GM12878 (cell line): ENCODE results near the gene ADAR. TPM values are rescaled to one million over a fixed set of nuclear protein-coding genes. Genes with fewer than 3 reads are reported as not detected.

Source experiments
- ATAC-seq: fragments of 200-7000 bp; cut with Tn5 transposase; 3 replicates; pipeline ENCODE4 v1.9.1; 2020; ENCODE audit warnings: mild to moderate bottlenecking, moderate library complexity
- BruUV-seq: library from RNA; stranded (reverse); fragments of 400-500 nt; replicated peaks from 2 replicates; lab custom pipeline; 2021; lab: Mats Ljungman, UMichigan
- CTCF ChIA-PET: fragments of 300-600 bp; sonication (Branson Sonifier 250); formaldehyde crosslinking; extraction: SDS; loops from one replicate; lab custom pipeline; 2021; ENCODE audit warnings: inconsistent platforms; lab: Yijun Ruan, JAX
- POLR2A ChIA-PET: fragments of 350-600 bp; formaldehyde crosslinking; extraction: SDS; loops from one replicate; lab custom pipeline; 2021; ENCODE audit warnings: inconsistent platforms; lab: Charles Lee
- RAD21 ChIA-PET: fragments of 300-600 bp; sonication (Branson Sonifier 250); formaldehyde crosslinking; loops from one replicate; lab custom pipeline; 2023; ENCODE audit warnings: antibody characterized with exemption; ENCODE audit not compliant: unreplicated experiment; lab: Charles Lee
- SMC1A ChIA-PET: fragments of 300-600 bp; sonication (Branson Sonifier 250); formaldehyde crosslinking; loops from one replicate; lab custom pipeline; 2023; ENCODE audit not compliant: unreplicated experiment, uncharacterized antibody; lab: Charles Lee
- DNase-seq: peaks from one replicate; pipeline ENCODE4 v3.0.0-alpha.2; 2011; ENCODE audit warnings: low read depth, low spot score
- FAIRE-seq: peaks from 3 replicates; lab custom pipeline; 2011; peaks lifted over from hg19 to GRCh38; lab: Jason Lieb, UNC
- H2AFZ ChIP-seq: 2 replicates; pipeline ENCODE4 v1.6.0; 2011; ENCODE audit warnings: low read depth, low read length, control low read depth; ENCODE audit not compliant: control insufficient read depth
- H3K27ac ChIP-seq: 2 replicates; pipeline ENCODE4 v1.5.1; 2011; ENCODE audit warnings: control low read depth; ENCODE audit not compliant: control insufficient read depth, insufficient read depth
- H3K27me3 ChIP-seq, 2 experiments: replicated peaks in 1 of 2; 2 replicates each; pipeline versions ENCODE4 v1.6.0 to v1.6.1; 2011; ENCODE audit warnings: low read length in 1 of 2; ENCODE audit not compliant: control insufficient read depth in 2 of 2, insufficient read depth in 2 of 2
- H3K36me3 ChIP-seq, 2 experiments: 2 replicates each; pipeline ENCODE4 v1.5.1; 2011; ENCODE audit warnings: low read length in 1 of 2; ENCODE audit not compliant: control insufficient read depth in 2 of 2, insufficient read depth in 2 of 2
- H3K4me1 ChIP-seq: 2 replicates; pipeline ENCODE4 v1.6.1; 2011; ENCODE audit warnings: mild to moderate bottlenecking, low read length, moderate library complexity, mixed read lengths; ENCODE audit not compliant: control insufficient read depth, insufficient read depth
- H3K4me2 ChIP-seq: 2 replicates; pipeline ENCODE4 v1.6.0; 2011; ENCODE audit warnings: control low read depth; ENCODE audit not compliant: control insufficient read depth, insufficient read depth
- H3K4me3 ChIP-seq: fragments of 200-600 bp; sonication (generic); 2 replicates; pipeline ENCODE4 v1.5.1; 2016
- H3K79me2 ChIP-seq: 2 replicates; pipeline ENCODE4 v1.6.0; 2011; ENCODE audit warnings: low read length; ENCODE audit not compliant: control insufficient read depth, insufficient read depth
- H3K9ac ChIP-seq: 2 replicates; pipeline ENCODE4 v1.8.0; 2011; ENCODE audit warnings: low read length, control low read depth, mixed read lengths; ENCODE audit not compliant: control insufficient read depth, insufficient read depth
- H3K9me3 ChIP-seq: replicated peaks from 3 replicates; pipeline ENCODE4 v1.5.1; 2011; ENCODE audit warnings: mild to moderate bottlenecking, low read length; ENCODE audit not compliant: control insufficient read depth, insufficient read depth
- H4K20me1 ChIP-seq: 2 replicates; pipeline ENCODE4 v1.6.0; 2011; ENCODE audit not compliant: control insufficient read depth, insufficient read depth
- ATF7 ChIP-seq: fragments of 450-650 bp; IDR thresholded peaks from 2 replicates; pipeline ENCODE4 v1.6.1; 2016; ENCODE audit warnings: low read depth, mild to moderate bottlenecking
- CBX5 ChIP-seq: sonication (generic); IDR thresholded peaks from 2 replicates; pipeline ENCODE4 v1.6.1; 2016; ENCODE audit warnings: low read depth, moderate library complexity, mild to moderate bottlenecking, inconsistent platforms
- CEBPB ChIP-seq, 2 experiments: fragments of 150-350 bp in 1 of 2; IDR thresholded peaks; 2 replicates each; pipeline ENCODE4 v1.6.1; 2012 to 2014; ENCODE audit warnings: low read depth in 2 of 2, low read length in 2 of 2, borderline replicate concordance in 1 of 2, inconsistent platforms in 1 of 2
- HDGF ChIP-seq: fragments of 450-650 bp; IDR thresholded peaks from 2 replicates; pipeline ENCODE4 v1.6.1; 2016; ENCODE audit warnings: antibody characterized with exemption
- LARP7 ChIP-seq: fragments of 450-650 bp; IDR thresholded peaks from 2 replicates; pipeline ENCODE4 v1.6.1; 2017; ENCODE audit warnings: mild to moderate bottlenecking
- NBN ChIP-seq: fragments of 450-650 bp; IDR thresholded peaks from 2 replicates; pipeline ENCODE4 v1.6.1; 2016
- NFIC ChIP-seq: IDR thresholded peaks from 2 replicates; pipeline ENCODE4 v1.6.1; 2012; ENCODE audit warnings: low read depth, mild to moderate bottlenecking, inconsistent platforms, low read length, moderate library complexity
- NR2C2 ChIP-seq: IDR thresholded peaks from 2 replicates; pipeline ENCODE4 v1.6.1; 2011; ENCODE audit warnings: borderline replicate concordance, low read depth; ENCODE audit not compliant: control insufficient read depth, insufficient read length
- POU2F2 ChIP-seq: IDR thresholded peaks from 3 replicates; pipeline ENCODE4 v1.6.1; 2011; ENCODE audit warnings: low read depth, mild to moderate bottlenecking, low read length, borderline replicate concordance
- RBBP5 ChIP-seq: fragments of 200-600 bp; sonication (generic); conservative IDR thresholded peaks from 2 replicates; pipeline ENCODE4 v1.6.1; 2016
- SMAD5 ChIP-seq: IDR thresholded peaks from 2 replicates; pipeline ENCODE4 v1.6.1; 2016; ENCODE audit warnings: antibody characterized with exemption, low read depth
- TAF1 ChIP-seq: IDR thresholded peaks from 2 replicates; pipeline ENCODE4 v1.6.1; 2011; ENCODE audit warnings: mild to moderate bottlenecking, low read depth, low read length, borderline replicate concordance
- TCF7 ChIP-seq: IDR thresholded peaks from 2 replicates; pipeline ENCODE4 v1.6.1; 2014; ENCODE audit warnings: antibody characterized with exemption, borderline replicate concordance
- ZNF384 ChIP-seq: IDR thresholded peaks from 2 replicates; pipeline ENCODE4 v1.6.1; 2012; ENCODE audit warnings: low read depth, mild to moderate bottlenecking, low read length, improper control_type of control experiment, borderline replicate concordance
- WGBS: methylation state at CpG from one replicate; pipeline ENCODE4 v1.1.6; 2016; ENCODE audit warnings: low lambda C conversion rate; ENCODE audit not compliant: insufficient replicate concordance, insufficient coverage; ENCODE audit errors: missing lambda C conversion rate; 5-methylcytosine and 5-hydroxymethylcytosine counted together
- in situ Hi-C: fragments of 300-500 bp; cut with MboI; formaldehyde crosslinking; loops from 9 replicates; pipeline ENCODE4 v1.14.3; 2018; ENCODE audit warnings: mixed read lengths
- intact Hi-C: fragments of 100-400 bp; cut with micrococcal nuclease; formaldehyde crosslinking; loops from one replicate; pipeline ENCODE4 v1.14.2; 2022; ENCODE audit not compliant: unreplicated experiment
- polyA plus RNA-seq, 11 experiments: library from polyadenylated mRNA; depleted of rRNA in 4 of 11; unstranded in 6 of 11; stranded (reverse) in 5 of 11; fragments of >200 nt; fragmentation: Nextera tagmentation in 4 of 11; fragmentation: Illumina TruSeq in 1 of 11; extraction: Ambion mirVana in 4 of 11; extraction: Trizol in 1 of 11; gene quantifications; 1 replicate in 1 of 11; 2 replicates in 10 of 11; pipeline versions ENCODE4 v1.2.1 to v1.2.3, GENCODE V29; 2011 to 2016; ENCODE audit warnings: inconsistent platforms in 2 of 11, missing spikeins in 2 of 11, low read depth in 1 of 11
- total RNA-seq, 4 experiments: library from RNA; depleted of rRNA in 3 of 4; stranded (reverse); fragments of >200 nt in 3 of 4; fragmentation: Illumina TruSeq in 1 of 4; extraction: Trizol in 1 of 4; gene quantifications; 2 replicates each; pipeline versions ENCODE4 v1.2.1 to v1.2.3, GENCODE V29; 2013 to 2021
- TF ChIP-seq, protein P1 (sequence below): fragments of 450-650 bp; formaldehyde crosslinking; IDR thresholded peaks from 2 replicates; pipeline ENCODE4 v1.5.0; 2022; ENCODE audit warnings: mild to moderate bottlenecking, missing genetic modification characterization
- TF ChIP-seq, protein P2 (sequence below): fragments of 450-650 bp; IDR thresholded peaks from 2 replicates; pipeline ENCODE4 v1.6.1; 2017; ENCODE audit warnings: mild to moderate bottlenecking, low read depth, inconsistent platforms; ENCODE audit not compliant: poor library complexity, severe bottlenecking

ADAR gene
- total and polyA plus RNA-seq, 10 of the 15 experiments (the other 5 are each of a cell fraction or from before 2014, with no cell fraction given): 55.5 to 413 (median 176) TPM

- Histone ChIP-seq H3K4me3 (peak overlapping the region; percentile 80), H3K4me2 (peak overlapping the region; percentile 88), H2AFZ (no peak overlapping the region), H3K27me3 (no peaks in the 10 kb centered on the region), H3K27ac (peak overlapping the region; percentile 100), H3K9ac (peak overlapping the region; percentile 96), H4K20me1 (peaks cover 14% of the 10 kb centered on the region; the same call in 1 of the 2 replicates), H3K4me1 (peaks cover 44% of the 10 kb centered on the region), H3K79me2 (peaks cover 88% of the 10 kb centered on the region), H3K9me3 (no peaks in the 10 kb centered on the region), H3K36me3 (peaks cover 0 to 19% of the 10 kb centered on the region in 2 experiments; a peak in 2 of 4 replicates)
- CTCF ChIA-PET: interaction anchor here (0.9 to 1.8 kb wide), 3 partner anchors 14 to 49 kb away, joined by 4 to 5 read pairs (median 4); no protein-coding TSS in a partner anchor
- FAIRE-seq (no peak), DNase-seq (no peak), ATAC-seq (peak; percentile 35)
- TSS peak; percentile 88 for BruUV-seq
- SMC1A ChIA-PET: interaction anchor here (1.3 to 3.7 kb wide), 5 partner anchors 10 to 258 kb away, joined by 4 to 28 read pairs (median 7); no protein-coding TSS in a partner anchor
- WGBS: 4% methylated on average over 29 of the region's 37 CpGs
- in situ Hi-C loops: no loop called here
- POLR2A ChIA-PET: interaction anchor here (0.6 to 2.5 kb wide), 12 partner anchors 10 to 649 kb away, joined by 3 to 12 read pairs (median 4); partner anchors contain the start of gene KCNN3
- RAD21 ChIA-PET: interaction anchor here (0.6 to 1.2 kb wide), 4 partner anchors 10 to 922 kb away, joined by 3 read pairs; no protein-coding TSS in a partner anchor
- intact Hi-C loops: loop anchor here (2.0 to 5.0 kb wide), 3 partner anchors 14 to 259 kb away; partner anchors contain the start of gene UBE2Q1
- no peak for TF ChIP-seq LARP7
- TF ChIP-seq NBN: 0 out of 2 replicates have a peak, but pooled peaks have one; percentile 70
- TF ChIP-seq RBBP5: no peak
- TF ChIP-seq, protein P1, sequence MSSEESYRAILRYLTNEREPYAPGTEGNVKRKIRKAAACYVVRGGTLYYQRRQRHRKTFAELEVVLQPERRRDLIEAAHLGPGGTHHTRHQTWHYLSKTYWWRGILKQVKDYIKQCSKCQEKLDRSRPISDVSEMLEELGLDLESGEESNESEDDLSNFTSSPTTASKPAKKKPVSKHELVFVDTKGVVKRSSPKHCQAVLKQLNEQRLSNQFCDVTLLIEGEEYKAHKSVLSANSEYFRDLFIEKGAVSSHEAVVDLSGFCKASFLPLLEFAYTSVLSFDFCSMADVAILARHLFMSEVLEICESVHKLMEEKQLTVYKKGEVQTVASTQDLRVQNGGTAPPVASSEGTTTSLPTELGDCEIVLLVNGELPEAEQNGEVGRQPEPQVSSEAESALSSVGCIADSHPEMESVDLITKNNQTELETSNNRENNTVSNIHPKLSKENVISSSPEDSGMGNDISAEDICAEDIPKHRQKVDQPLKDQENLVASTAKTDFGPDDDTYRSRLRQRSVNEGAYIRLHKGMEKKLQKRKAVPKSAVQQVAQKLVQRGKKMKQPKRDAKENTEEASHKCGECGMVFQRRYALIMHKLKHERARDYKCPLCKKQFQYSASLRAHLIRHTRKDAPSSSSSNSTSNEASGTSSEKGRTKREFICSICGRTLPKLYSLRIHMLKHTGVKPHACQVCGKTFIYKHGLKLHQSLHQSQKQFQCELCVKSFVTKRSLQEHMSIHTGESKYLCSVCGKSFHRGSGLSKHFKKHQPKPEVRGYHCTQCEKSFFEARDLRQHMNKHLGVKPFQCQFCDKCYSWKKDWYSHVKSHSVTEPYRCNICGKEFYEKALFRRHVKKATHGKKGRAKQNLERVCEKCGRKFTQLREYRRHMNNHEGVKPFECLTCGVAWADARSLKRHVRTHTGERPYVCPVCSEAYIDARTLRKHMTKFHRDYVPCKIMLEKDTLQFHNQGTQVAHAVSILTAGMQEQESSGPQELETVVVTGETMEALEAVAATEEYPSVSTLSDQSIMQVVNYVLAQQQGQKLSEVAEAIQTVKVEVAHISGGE: no peak
- TF ChIP-seq CBX5: peak; percentile 11; the same call in 1 of the 2 replicates
- no peak for TF ChIP-seq NR2C2
- TF ChIP-seq TAF1: 0 out of 2 replicates have a peak, but pooled peaks have one; percentile 0
- TF ChIP-seq CEBPB (IDR thresholded peaks at IDR 0.05; ENCODE audit: borderline replicate concordance in 1 of 2, low read depth in 2 of 2, low read length in 2 of 2): no peak
- TF ChIP-seq ZNF384: peak; percentile 58
- no peak for TF ChIP-seq SMAD5
- TF ChIP-seq, protein P2, sequence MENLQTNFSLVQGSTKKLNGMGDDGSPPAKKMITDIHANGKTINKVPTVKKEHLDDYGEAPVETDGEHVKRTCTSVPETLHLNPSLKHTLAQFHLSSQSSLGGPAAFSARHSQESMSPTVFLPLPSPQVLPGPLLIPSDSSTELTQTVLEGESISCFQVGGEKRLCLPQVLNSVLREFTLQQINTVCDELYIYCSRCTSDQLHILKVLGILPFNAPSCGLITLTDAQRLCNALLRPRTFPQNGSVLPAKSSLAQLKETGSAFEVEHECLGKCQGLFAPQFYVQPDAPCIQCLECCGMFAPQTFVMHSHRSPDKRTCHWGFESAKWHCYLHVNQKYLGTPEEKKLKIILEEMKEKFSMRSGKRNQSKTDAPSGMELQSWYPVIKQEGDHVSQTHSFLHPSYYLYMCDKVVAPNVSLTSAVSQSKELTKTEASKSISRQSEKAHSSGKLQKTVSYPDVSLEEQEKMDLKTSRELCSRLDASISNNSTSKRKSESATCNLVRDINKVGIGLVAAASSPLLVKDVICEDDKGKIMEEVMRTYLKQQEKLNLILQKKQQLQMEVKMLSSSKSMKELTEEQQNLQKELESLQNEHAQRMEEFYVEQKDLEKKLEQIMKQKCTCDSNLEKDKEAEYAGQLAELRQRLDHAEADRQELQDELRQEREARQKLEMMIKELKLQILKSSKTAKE: peak; percentile 12
- TF ChIP-seq HDGF: peak; percentile 10; the same call in 1 of the 2 replicates
- TF ChIP-seq ATF7: peak; percentile 34; the same call in 1 of the 2 replicates
- TF ChIP-seq TCF7: 0 out of 2 replicates have a peak, but pooled peaks have one; percentile 25
- TF ChIP-seq POU2F2: no peak
- 0 out of 2 replicates have a peak, but pooled peaks have one; percentile 46 for TF ChIP-seq NFIC
Measured at GRCh38 chr1:154608397-154609270, 648 bp upstream of the ADAR start.
